ENCODE measurements around the gene SSU72.
"Not testable (repeated sequence)": the region's sequence is repeated elsewhere in the genome, so short reads cannot be mapped to it uniquely, and the experiment has no call there.

SSU72 gene

DNA sequence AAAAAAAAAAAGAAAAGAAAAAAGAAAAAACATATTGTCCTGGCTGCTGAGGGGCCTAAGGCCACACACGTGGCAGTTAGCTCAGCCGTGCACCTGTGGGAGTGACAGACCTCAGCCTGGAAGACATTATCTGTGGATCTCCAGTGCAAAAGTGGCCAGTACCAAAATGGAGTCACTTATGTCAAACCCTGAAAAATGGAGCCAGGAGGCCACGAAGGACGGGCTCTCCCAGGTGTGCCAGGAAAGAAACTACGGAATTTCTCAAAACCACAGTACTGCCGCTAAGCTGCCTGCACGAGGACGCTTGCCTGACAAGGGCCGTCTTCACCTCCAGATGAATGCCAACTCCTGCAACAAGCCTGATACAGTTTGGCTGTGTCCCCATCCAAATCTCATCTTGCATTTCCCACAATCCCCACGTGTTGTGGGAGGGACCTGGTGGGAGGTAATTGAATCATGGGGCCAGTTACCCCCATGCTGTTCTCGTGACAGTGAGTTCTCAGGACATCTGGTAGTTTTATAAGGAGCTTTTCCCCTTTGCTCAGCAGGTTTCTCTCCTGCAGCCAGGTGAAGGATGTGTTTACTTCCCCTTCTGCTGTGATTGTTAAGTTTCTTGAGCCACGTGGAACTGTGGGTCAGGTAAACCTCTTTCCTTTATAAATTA is 35.3 kb upstream of the SSU72 start:
- DNase-seq = no peak

GRCh38 chr1:1606232-1606631 is 31.6 kb upstream of the SSU72 start:
- DNase-seq = no peak

GRCh38 chr1:1605724-1606123 is 31.1 kb upstream of the SSU72 start:
- no peak for DNase-seq

DNA sequence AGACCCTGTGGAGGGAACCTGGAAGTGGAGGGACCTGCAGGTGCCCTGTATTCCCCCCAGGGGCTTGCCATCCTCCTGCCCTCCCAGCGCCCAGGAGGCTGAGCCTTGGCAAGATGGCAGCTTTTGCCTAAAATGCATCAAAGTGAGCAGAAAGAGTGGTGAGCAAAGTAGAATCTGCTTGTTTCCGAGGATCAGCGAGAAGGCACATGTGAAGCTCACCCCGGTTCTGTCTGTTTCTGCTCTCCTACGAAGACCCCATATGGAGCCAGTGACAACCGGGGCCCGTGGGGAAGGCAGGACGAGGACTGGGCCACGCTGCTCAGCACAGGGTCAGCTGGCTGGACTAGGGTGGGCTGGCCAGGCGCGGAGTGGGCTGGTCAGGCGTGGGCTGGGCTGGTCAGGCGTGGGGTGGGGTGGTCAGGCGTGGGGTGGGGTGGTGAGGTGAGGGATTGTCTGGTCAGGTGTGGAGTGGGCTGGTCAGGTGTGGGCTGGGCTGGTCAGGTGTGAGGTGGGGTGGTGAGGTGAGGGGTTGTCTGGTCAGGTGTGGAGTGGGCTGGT is 30.4 kb upstream of the SSU72 start:
- no peak for DNase-seq

GRCh38 chr1:1604374-1605033 is 29.8 kb upstream of the SSU72 start:
- no peak for DNase-seq

GRCh38 chr1:1603671-1604373 is 29.2 kb upstream of the SSU72 start:
- DNase-seq = no peak

GRCh38 chr1:1602968-1603506 is 28.4 kb upstream of the SSU72 start:
- no peak for DNase-seq

DNA sequence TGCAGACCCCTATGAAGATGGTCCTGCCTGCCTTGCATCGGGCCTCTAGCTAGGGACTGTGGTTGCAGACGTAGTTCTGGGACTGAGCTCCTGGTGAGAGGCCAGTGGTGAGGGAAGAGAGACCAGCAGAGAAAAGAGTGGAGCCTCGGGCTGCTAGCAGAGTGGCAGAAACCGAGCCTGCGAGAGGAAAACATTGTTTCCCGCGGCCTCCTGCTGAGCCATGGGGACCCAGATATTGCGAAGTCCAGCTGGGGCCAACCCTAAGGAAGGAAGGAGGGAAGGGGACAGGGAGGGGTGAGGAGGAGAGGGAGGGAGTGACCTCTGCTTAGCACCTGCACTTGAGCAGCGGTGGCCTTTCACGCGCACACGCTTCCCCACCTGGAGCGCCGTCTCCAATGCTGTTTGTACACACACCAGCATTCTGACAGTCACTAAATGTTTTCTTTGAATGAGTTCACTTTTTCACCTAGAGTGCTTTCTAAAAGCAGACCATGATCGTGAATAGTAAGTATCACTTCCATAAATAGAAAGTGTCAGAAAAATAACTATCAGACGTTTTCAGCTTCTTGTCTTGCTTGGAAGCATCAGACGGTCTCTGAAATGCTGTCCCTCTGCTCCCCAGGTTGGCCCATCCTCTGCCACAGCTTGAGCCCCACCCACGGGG is 27.8 kb upstream of the SSU72 start:
- DNase-seq = no peak

GRCh38 chr1:1601564-1602303 is 27.1 kb upstream of the SSU72 start:
- DNase-seq = no peak

DNA sequence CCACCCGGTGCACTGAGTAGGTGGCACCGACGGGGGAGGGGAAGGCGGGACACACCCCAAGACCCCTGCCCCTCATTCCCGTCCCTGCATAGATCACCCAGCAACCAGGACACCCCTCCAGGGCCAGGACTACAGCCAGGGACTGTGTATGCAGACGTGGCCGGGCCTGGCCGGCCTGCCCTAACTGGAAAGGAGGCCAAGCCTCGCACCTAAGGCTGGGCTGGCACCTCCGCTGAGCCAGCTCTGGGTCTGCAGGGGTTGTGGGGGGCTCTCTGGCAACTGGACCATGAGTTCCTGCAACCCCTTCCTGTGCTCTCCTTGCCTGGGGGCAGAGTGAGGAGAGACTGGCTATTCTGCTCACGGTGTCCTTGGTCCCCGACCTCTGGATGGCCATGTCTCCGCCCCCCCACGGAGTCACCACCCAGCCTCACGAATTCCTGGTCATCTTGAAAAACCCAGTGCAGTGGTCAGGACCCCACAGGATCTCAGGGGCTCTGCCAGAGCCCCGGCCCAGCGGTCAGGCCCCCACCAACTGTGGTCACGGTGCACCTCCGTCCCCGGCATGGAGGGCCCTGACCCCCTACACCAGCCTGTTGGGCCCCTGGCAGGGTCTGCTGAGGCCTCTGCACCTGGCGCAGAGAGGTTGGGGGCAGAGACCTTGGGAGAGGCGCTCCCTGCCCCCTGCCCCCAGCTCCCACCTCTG is 26.3 kb upstream of the SSU72 start:
- DNase-seq = no peak

DNA sequence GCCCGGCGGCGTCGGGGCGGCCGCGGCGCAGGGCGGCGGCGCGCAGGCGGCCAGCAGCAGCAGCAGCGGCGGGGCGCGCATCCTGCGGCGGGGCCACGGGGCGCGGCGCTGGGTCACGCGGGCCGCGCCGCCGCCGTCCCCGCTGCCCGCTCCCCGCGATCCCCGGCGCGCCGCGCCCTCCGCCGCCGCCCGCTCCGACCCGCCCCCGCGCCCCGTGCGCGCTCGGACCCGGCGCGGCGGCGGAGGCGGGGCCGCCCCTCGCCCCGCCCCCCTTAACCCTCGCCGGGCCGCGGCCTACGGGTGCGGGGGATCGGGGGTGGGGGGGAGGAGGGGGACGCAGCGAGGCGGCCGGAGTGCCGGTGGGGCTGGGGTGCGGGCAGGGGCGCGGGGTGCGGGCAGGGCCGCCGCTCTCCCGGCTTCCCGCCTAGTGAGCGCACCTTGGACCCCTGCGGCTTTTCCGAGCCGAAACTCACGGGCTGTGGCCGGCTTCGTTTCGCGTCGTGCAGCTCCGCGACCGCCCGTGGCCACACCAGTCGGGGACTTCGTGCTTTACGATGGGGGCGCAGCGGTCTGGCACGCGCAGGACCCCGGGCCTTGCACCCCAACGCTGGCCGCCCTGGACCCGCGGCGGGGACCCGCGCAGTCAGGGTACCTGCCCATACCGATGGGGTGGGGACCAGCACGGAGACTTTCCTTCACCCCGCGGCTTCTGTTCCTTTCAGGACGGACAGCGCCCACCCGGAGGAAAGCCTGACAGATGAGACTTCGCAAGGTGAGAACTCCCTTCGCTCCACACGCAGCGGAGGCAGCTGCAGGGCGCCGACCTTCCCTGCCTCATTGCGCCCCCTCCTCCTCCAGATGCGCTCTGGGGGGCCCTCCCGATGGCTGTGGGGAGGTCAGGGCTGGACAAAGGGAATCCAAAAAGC is 25.5 kb upstream of the SSU72 start, which contains the start of gene FNDC10:
FNDC10 (minus strand) TSS at position 201 of the 926 bp plus-strand sequence; CDS start at position 81, 120 bp downstream.
- DNase-seq = no peak

- no peak for DNase-seq
These were observed 24.6 kb upstream of the SSU72 start for GRCh38 chr1:1599030-1599934.

- DNase-seq = no peak
These were observed 24.0 kb upstream of the SSU72 start for GRCh38 chr1:1598720-1599029.

DNA sequence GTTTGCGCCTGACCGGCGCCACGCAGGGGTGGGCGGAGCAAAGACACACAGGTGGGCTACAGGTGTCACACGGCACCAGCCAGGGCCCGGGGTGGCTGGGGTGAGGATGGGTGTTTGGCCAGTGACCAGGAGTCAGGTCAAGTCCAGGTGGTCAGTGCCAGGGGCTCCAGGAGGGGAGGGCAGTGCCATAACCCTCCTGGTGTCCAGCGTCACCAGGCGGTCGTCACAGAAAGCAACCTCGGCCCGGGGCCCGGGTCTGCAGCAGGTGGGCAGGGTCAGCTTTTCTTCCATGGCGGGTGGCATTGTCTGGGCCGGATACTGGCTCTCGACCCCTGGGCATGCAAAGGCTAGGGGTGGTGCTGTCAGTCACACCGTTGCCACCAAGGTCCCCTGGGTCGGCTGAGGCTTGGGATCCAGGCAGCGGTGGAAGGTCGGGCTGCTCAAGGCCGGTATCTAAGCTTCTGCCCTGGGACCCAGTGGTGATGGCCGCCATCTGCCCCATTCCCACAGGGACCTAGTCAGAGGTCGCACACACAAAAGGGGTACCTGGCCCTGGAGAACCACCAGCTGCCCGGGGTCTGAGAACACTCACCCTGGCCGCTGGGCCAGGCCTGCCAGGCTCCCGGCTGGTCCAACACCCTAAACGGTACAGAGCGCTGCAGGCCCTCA is 23.5 kb upstream of the SSU72 start:
- DNase-seq = no peak

GRCh38 chr1:1597275-1597930 is 22.7 kb upstream of the SSU72 start:
- no peak for DNase-seq

GRCh38 chr1:1596493-1597274 is 22.0 kb upstream of the SSU72 start:
- DNase-seq = no peak

GRCh38 chr1:1595341-1595740 is 20.7 kb upstream of the SSU72 start:
- DNase-seq = not testable (repeated sequence)
